Breast epithelium (tissue), 3 donors: ENCODE data around the gene P2RY2.

Experiments
- CTCF ChIP-seq, 3 donors: fragments of 450-650 bp; IDR thresholded peaks; one replicate each; pipeline ENCODE4 v1.5.1; 2016 to 2017; ENCODE audit warnings: antibody characterized with exemption in 3 of 3, mild to moderate bottlenecking in 3 of 3, moderate library complexity in 3 of 3
- POLR2A ChIP-seq: fragments of 450-650 bp; IDR thresholded peaks from one replicate; pipeline ENCODE4 v1.6.1; 2016; ENCODE audit warnings: antibody characterized with exemption, mild to moderate bottlenecking, moderate library complexity
- POLR2AphosphoS5 ChIP-seq, 3 donors: sonication (generic); formaldehyde crosslinking; IDR thresholded peaks; one replicate each; pipeline ENCODE4 v1.6.1; 2017; ENCODE audit warnings: antibody characterized with exemption in 3 of 3

- TF ChIP-seq POLR2A (no peak), CTCF (IDR thresholded peaks at IDR 0.05) (no peak), POLR2AphosphoS5 (IDR thresholded peaks at IDR 0.05) (no peak)
Observed at GRCh38 chr11:73194593-73194992, 23.5 kb upstream of the P2RY2 start.
